Mesothelial cell of epicardium (in vitro differentiated cells): Measurements from ENCODE around the gene OARD1. TPM values are rescaled to one million over a fixed set of nuclear protein-coding genes. Genes with fewer than 3 reads are reported as not detected.

Experiments
- DNase-seq, 2 experiments: peaks; one replicate each; pipeline ENCODE4 v3.0.0; 2021; ENCODE audit warnings: low spot score in 2 of 2; ENCODE audit not compliant: unreplicated experiment in 2 of 2
- H3K27ac Mint-ChIP-seq: 2 replicates; pipeline ENCODE4 v1.8.0; 2021; ENCODE audit warnings: mixed read lengths
- H3K27me3 Mint-ChIP-seq: 2 replicates; pipeline ENCODE4 v1.8.0; 2021; ENCODE audit warnings: low read depth, mixed read lengths
- H3K36me3 Mint-ChIP-seq: 2 replicates; pipeline ENCODE4 v1.8.0; 2021; ENCODE audit warnings: mixed read lengths
- H3K4me1 Mint-ChIP-seq: 2 replicates; pipeline ENCODE4 v1.8.0; 2021; ENCODE audit warnings: mixed read lengths
- H3K4me3 Mint-ChIP-seq: 2 replicates; pipeline ENCODE4 v1.8.0; 2021; ENCODE audit warnings: mild to moderate bottlenecking, moderate library complexity, mixed read lengths
- H3K9me3 Mint-ChIP-seq: 2 replicates; pipeline ENCODE4 v1.8.0; 2021; ENCODE audit warnings: mixed read lengths
- CTCF ChIP-seq: fragments of 200-600 bp; sonication (generic); IDR thresholded peaks from one replicate; pipeline ENCODE4 v1.5.0; 2021; ENCODE audit warnings: antibody characterized with exemption; ENCODE audit not compliant: unreplicated experiment
- total RNA-seq: library from RNA; stranded (reverse); gene quantifications from 3 replicates; pipeline ENCODE4 v1.2.1, GENCODE V29; 2021

OARD1 gene
- total RNA-seq, 1 donor from 2014 or later = 26.8 TPM

DNA sequence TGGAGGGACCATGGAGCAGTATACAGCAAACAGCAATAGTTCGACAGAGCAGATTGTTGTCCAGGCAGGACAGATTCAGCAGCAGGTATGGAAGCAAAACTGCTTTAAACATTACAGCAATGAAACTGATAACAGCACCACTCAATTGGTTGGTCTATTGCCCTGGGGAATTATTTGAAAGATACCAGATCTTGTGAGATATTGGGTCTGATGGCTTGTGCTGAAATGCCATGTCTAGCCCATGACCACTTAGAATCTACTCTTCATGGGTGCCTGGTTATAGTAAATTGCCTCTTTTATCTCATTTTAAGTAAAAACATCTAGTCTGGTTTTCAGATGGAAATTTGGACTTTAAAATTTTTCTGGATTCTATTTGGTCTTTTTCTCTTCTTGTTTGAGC lies 6.9 kb upstream of the OARD1 start:
- Mint-ChIP-seq H3K9me3 (no peaks in the 10 kb centered on the region), H3K4me1 (peaks cover 37% of the 10 kb centered on the region), H3K27me3 (no peaks in the 10 kb centered on the region), H3K36me3 (peaks cover 35% of the 10 kb centered on the region), H3K27ac (peak overlapping the region; percentile 60), H3K4me3 (no peak overlapping the region)
- no peak for TF ChIP-seq CTCF
- no peak for DNase-seq

- H3K4me1 Mint-ChIP-seq = peaks cover 40% of the 10 kb centered on the region
- H3K36me3 Mint-ChIP-seq = peaks cover 26% of the 10 kb centered on the region
- no peak for DNase-seq
- no peak overlapping the region for H3K27ac Mint-ChIP-seq
- H3K4me3 Mint-ChIP-seq = no peak overlapping the region
- no peaks in the 10 kb centered on the region for H3K27me3 Mint-ChIP-seq
- TF ChIP-seq CTCF = no peak
- no peaks in the 10 kb centered on the region for H3K9me3 Mint-ChIP-seq
Observed at GRCh38 chr6:41078101-41078500, 5.9 kb upstream of the OARD1 start.

DNA sequence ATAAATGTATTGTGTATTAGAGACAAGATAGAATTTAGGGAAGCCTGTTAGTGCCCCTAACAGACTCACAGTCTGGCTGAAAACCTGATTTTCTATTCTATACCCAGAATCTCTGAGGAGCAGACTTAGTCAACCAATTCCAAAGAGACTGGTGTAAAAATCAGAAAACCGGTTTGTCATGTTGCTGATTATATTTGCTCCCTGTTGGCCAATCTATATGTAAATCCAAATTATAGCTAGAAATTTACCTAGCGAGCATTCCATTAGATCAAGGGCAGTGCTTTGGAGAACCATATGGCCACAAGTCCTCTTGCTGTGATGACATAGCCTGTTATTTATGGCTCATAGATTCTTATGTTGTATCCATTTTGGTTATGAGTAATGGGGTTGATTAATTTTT lies 5.4 kb upstream of the OARD1 start:
- H3K27ac Mint-ChIP-seq = peak overlapping the region; percentile 54
- H3K4me3 Mint-ChIP-seq = no peak overlapping the region
- no peaks in the 10 kb centered on the region for H3K9me3 Mint-ChIP-seq
- no peak for TF ChIP-seq CTCF
- peaks cover 40% of the 10 kb centered on the region for H3K4me1 Mint-ChIP-seq
- H3K27me3 Mint-ChIP-seq = no peaks in the 10 kb centered on the region
- DNase-seq = no peak
- H3K36me3 Mint-ChIP-seq = peaks cover 20% of the 10 kb centered on the region

DNA sequence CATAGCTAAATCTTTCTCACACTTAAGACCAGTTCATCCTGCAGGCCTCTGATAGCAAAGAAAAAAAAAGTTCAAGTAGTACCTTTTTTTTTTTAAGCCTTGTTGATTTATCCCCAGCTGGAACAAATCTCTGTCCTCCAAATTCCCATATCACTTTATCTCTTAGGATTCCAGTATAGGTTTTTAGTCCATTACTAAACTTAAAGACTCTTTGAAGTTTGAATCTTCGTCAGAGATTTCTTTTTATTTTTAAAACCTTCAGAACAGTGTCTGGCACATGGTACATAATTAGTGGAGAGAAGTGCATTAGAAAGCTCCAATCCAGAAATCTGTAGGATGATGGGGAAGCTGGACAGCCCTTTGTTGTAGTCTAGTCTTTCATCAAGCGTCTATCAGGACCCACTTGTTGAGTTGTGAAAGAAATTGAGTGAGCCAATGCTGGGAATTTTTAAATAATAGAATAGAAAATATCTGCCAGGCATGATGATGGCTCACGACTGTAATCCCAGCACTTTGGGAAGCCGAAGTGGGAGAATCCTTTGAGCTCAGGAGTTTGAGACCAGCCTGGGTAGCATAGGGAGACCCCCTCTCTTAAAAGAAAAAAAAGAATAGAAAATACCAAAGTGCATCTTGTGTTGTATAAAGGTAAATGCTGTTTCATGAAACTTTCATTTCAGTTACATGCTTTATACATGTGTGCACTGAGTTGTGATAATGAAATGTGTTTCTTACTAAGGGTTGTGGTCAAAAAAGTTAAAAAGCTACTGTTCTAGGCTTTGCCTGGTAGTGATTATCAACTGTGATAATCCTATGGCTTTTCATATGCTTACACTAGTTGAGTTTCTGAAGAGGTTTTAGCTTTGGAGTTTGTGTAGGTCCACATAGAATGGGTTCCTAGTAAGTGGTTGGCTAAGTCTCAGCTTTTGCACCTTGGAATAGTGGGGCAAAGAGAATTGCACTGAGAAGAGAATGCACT lies 3.8 kb upstream of the OARD1 start:
- peak overlapping the region; percentile 98 for H3K27ac Mint-ChIP-seq

DNA sequence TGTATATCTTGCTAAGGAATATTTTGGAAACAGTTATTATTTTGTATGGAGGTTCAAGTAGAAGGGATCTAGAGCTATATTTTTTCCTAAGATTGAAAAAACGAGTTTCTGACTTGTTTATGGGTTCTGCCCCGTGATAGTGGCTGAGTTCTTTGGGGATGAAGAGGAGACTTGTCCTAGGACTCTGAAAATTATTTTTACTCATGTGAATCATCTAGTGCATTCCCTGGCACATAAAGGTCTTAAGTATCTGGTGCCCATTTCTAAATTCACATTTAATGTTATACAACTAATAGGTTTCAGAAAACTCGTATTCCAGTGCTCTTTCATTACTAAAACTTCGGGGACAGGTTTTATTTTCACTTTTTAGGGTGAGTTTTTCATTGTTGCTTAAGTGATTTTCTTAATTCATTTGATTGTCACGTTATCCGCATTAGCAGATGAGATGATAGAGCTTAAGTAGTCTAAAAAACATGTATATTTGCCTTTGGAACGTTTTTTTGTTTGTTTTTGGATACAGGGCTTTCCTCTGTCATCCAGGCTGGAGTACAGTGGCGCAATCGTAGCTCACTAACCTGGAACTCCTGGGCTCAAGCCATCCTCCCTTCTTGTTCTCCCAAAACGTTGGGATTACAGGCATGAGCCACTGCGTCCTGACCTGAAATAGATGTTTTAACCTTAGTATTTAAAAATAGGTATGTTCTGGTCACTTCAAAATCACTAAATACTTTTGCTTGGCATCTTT lies 2.7 kb upstream of the OARD1 start:
- peak overlapping the region; percentile 94 for H3K4me3 Mint-ChIP-seq
- peaks cover 49% of the 10 kb centered on the region for H3K4me1 Mint-ChIP-seq
- no peak for TF ChIP-seq CTCF
- H3K27me3 Mint-ChIP-seq = no peaks in the 10 kb centered on the region
- H3K27ac Mint-ChIP-seq = peak overlapping the region; percentile 98
- H3K9me3 Mint-ChIP-seq = no peaks in the 10 kb centered on the region
- H3K36me3 Mint-ChIP-seq = peaks cover 8% of the 10 kb centered on the region
- no peak for DNase-seq

More for the DNA sequence above, 3.8 kb upstream of the OARD1 start:
- Mint-ChIP-seq H3K4me3 (peak overlapping the region; percentile 20), H3K27me3 (no peaks in the 10 kb centered on the region), H3K9me3 (no peaks in the 10 kb centered on the region), H3K36me3 (peaks cover 15% of the 10 kb centered on the region), H3K4me1 (peaks cover 45% of the 10 kb centered on the region)
- DNase-seq = no peak
- no peak for TF ChIP-seq CTCF
